Stomach (tissue), 9 donors: ENCODE data around the gene MATCAP1. TPM values are rescaled to one million over a fixed set of nuclear protein-coding genes. Genes with fewer than 3 reads are reported as not detected.

Source experiments
- DNase-seq, 2 donors: peaks; one replicate each; pipeline versions ENCODE4 v3.0.0 to v3.0.0-alpha.2; 2013 to 2019
- H3K27ac ChIP-seq, 5 donors: fragments of 200-600 bp in 4 of 5; sonication (generic) in 4 of 5; one replicate each; pipeline ENCODE4 v1.5.1; 2013 to 2019; ENCODE audit warnings: mild to moderate bottlenecking in 1 of 5, moderate library complexity in 1 of 5
- H3K27me3 ChIP-seq, 3 donors: fragments of 200-600 bp; sonication (generic); one replicate each; pipeline ENCODE4 v1.5.1; 2017 to 2019; ENCODE audit warnings: mixed run types in 1 of 3
- H3K36me3 ChIP-seq, 4 donors: fragments of 200-600 bp; sonication (generic); 1 replicate in 3 of 4; 2 replicates in 1 of 4; pipeline ENCODE4 v1.5.1; 2016 to 2019
- H3K4me1 ChIP-seq, 4 donors: fragments of 200-600 bp; sonication (generic); one replicate each; pipeline ENCODE4 v1.5.1; 2016 to 2019
- H3K4me3 ChIP-seq, 4 donors: fragments of 200-600 bp; sonication (generic) in 3 of 4; one replicate each; pipeline ENCODE4 v1.5.1; 2016 to 2019; ENCODE audit warnings: mild to moderate bottlenecking in 1 of 4
- H3K9me3 ChIP-seq, 4 donors: fragments of 200-600 bp; sonication (generic); one replicate each; pipeline ENCODE4 v1.5.1; 2016 to 2019
- EP300 ChIP-seq: sonication (generic); formaldehyde crosslinking; IDR thresholded peaks from one replicate; pipeline ENCODE4 v1.6.1; 2017; ENCODE audit warnings: antibody characterized with exemption
- POLR2A ChIP-seq, 4 donors: fragments of 450-650 bp; IDR thresholded peaks; one replicate each; pipeline ENCODE4 v1.6.1; 2016; ENCODE audit warnings: antibody characterized with exemption in 4 of 4, control low read depth in 2 of 4, mild to moderate bottlenecking in 1 of 4, moderate library complexity in 1 of 4
- POLR2AphosphoS5 ChIP-seq, 3 donors: sonication (generic); formaldehyde crosslinking; IDR thresholded peaks; one replicate each; pipeline ENCODE4 v1.6.1; 2016; ENCODE audit warnings: antibody characterized with exemption in 3 of 3
- WGBS, 5 donors: extraction: QIAGEN DNeasy Blood & Tissue Kit in 3 of 5; methylation state at CpG; one replicate each; pipeline versions ENCODE4 v1.1.5 to v1.1.7; 2013 to 2018; 5-methylcytosine and 5-hydroxymethylcytosine counted together
- intact Hi-C: fragments of 100-400 bp; cut with DNase I; formaldehyde crosslinking; loops from one replicate; pipeline ENCODE4 v1.15.1; 2023; ENCODE audit warnings: low total_unique reads
- polyA plus RNA-seq, 3 donors: library from polyadenylated mRNA; stranded (reverse); fragments of 200-250 nt; gene quantifications; one replicate each; pipeline ENCODE4 v1.2.3, GENCODE V29; 2013
- total RNA-seq, 5 donors: library from RNA; depleted of rRNA; stranded (reverse); fragments of >200 nt; gene quantifications; one replicate each; pipeline versions ENCODE4 v1.1.0 to v1.2.3, GENCODE V29; 2014 to 2016
- TF ChIP-seq, protein P1 (sequence below), 7 experiments: fragments of 450-650 bp in 4 of 7; fragments of 200-600 bp in 3 of 7; sonication (generic) in 3 of 7; IDR thresholded peaks; one replicate each; pipeline ENCODE4 v1.5.1; 2016 to 2019; ENCODE audit warnings: antibody characterized with exemption in 7 of 7, control low read depth in 2 of 7, mild to moderate bottlenecking in 1 of 7
- donor health status: healthy with polysubstance abuse.
- donor health status: Bipolar disorder and iron deficiency.
- donor health status: healthy.

Gene MATCAP1
- total and polyA plus RNA-seq, 8 donors, result 8.5 to 156 (median 18.8) TPM

DNA sequence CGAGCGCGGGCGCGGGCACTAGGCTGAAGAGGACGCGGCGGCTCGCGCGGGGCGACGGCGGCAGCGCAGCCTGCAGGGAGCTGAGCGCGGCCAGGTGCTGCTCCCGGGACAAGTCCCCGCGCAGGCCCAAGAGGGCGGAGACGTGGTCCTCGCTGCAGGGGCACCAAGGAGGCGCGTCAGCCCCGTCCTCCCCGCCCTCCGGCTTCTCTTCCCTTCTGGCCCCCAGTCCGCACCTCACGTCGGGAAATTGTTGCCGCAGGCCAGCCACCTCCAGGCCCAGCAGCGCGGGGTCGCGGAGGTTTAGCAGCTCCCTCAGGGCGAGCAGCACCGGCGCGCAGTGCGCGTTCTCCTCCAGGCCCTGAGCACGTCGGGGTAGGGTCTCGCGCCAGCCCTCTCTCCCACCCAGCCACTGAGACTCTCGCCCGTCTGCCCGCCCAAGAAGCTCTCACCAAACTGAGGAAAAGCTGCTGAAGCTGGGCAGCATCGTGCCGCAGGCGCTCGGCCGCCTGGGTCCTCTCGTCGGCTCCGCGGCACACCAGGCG lies 761 bp upstream of the MATCAP1 start:
- Histone ChIP-seq H3K27me3 (peaks cover 0 to 4% (median 0%) of the 10 kb centered on the region in 3 donors), H3K27ac (peak overlapping the region; percentile 95 to 98 (median 97)), H3K36me3 (no peaks in the 10 kb centered on the region), H3K4me3 (peak overlapping the region; percentile 54 to 78 (median 59)), H3K9me3 (no peaks in the 10 kb centered on the region), H3K4me1 (peaks cover 22 to 58% (median 38%) of the 10 kb centered on the region in 4 donors)
- DNase-seq, result no peak
- intact Hi-C loops, result no loop called here
- 0 to 6% (median 5%) methylated on average over 28 to 59 of the region's 59 CpGs for WGBS, 5 donors
- no peak for TF ChIP-seq POLR2A (IDR thresholded peaks at IDR 0.05)

DNA sequence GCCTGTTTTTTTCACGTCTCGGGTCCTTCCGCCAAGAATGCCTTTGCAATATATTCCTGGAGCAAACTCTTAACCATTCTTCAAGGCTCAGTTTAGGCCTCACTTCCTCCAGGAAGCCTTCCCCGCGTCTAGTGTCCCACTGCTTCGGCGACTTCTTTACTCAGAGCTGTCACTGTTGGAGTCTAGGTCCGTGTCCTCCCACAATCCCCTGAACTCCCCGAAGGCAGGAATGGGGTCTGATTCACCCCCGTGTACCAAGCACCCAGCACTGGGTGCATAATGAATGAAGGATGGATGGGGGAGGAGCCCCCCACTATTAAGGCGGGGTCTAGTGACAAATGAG lies 508 bp downstream of the MATCAP1 start:
- WGBS, 5 donors, result 7 to 11% (median 8%) methylated on average over 11 of the region's 11 CpGs
- peaks cover 30 to 70% (median 48%) of the 10 kb centered on the region in 4 donors for H3K4me1 ChIP-seq
- peak overlapping the region; percentile 60 to 98 (median 96) for H3K27ac ChIP-seq
- TF ChIP-seq EP300, result no peak
- TF ChIP-seq, protein P1, sequence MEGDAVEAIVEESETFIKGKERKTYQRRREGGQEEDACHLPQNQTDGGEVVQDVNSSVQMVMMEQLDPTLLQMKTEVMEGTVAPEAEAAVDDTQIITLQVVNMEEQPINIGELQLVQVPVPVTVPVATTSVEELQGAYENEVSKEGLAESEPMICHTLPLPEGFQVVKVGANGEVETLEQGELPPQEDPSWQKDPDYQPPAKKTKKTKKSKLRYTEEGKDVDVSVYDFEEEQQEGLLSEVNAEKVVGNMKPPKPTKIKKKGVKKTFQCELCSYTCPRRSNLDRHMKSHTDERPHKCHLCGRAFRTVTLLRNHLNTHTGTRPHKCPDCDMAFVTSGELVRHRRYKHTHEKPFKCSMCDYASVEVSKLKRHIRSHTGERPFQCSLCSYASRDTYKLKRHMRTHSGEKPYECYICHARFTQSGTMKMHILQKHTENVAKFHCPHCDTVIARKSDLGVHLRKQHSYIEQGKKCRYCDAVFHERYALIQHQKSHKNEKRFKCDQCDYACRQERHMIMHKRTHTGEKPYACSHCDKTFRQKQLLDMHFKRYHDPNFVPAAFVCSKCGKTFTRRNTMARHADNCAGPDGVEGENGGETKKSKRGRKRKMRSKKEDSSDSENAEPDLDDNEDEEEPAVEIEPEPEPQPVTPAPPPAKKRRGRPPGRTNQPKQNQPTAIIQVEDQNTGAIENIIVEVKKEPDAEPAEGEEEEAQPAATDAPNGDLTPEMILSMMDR (IDR thresholded peaks at IDR 0.05), result no peak
- no peak for DNase-seq
- intact Hi-C loops, result no loop called here
- H3K36me3 ChIP-seq, result no peaks in the 10 kb centered on the region
- H3K4me3 ChIP-seq, result peak overlapping the region; percentile 54 to 78 (median 59)
- no peaks in the 10 kb centered on the region for H3K9me3 ChIP-seq
- peaks cover 0 to 4% (median 0%) of the 10 kb centered on the region in 3 donors for H3K27me3 ChIP-seq

DNA sequence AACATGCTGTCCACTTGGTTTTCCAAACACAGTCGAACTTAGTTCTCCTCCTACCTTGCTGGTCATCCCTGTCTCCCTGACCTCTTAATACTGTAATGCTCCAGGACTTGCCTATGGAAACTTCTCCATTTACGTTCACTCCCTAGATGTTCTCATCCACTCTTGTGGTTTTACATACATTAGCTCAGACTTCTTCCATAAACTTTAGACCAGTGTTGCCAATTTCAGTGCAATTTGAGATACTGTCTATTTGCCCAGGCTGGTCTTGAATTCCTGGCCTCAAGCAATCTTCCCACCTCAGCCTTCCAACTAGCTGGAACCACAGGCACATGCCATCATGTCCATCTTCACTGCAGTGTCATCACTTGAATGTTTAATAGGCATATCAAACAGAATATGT lies 1.5 kb downstream of the MATCAP1 start:
- TF ChIP-seq POLR2A (IDR thresholded peaks at IDR 0.05), result no peak
- TF ChIP-seq, protein P1 (IDR thresholded peaks at IDR 0.05), result no peak
- TF ChIP-seq POLR2AphosphoS5 (IDR thresholded peaks at IDR 0.05), result no peak
- no peak for TF ChIP-seq EP300
- H3K36me3 ChIP-seq, result no peaks in the 10 kb centered on the region
- H3K4me3 ChIP-seq, result no peak overlapping the region
- intact Hi-C loops, result no loop called here
- H3K27me3 ChIP-seq, result peaks cover 0 to 7% (median 0%) of the 10 kb centered on the region in 3 donors
- peak overlapping the region in 3 of 5 donors; percentile 95 to 97 (median 96) for H3K27ac ChIP-seq
- WGBS, 5 donors, result 76 to 93% (median 87%) methylated on average over 2 of the region's 2 CpGs
- H3K4me1 ChIP-seq, result peaks cover 37 to 80% (median 57%) of the 10 kb centered on the region in 4 donors
- DNase-seq, result no peak
- H3K9me3 ChIP-seq, result no peaks in the 10 kb centered on the region

DNA sequence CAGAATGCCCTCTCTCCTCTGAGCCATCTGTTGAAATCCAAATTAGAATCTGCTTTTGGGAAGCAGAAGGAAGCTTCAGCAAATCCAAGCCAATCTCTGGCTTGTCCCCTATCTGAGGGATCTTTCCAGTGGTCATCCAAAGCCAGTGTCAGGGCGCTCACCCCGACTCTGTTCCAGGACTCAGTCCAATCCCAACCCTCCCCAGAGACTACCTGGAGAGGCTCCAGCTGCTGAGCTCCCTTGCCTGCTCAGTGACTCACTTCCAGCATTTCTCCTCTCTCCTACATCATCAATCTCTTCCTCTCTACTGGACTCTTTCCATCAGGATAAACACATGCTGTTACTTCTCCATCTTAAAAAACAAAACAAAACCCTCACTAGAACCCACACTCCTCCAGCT lies 2.4 kb downstream of the MATCAP1 start:
- no peaks in the 10 kb centered on the region for H3K9me3 ChIP-seq
- H3K27ac ChIP-seq, result peak overlapping the region in 4 of 5 donors; percentile 63 to 97 (median 96)
- DNase-seq, result peak in 1 of 2 donors; percentile 64
- peaks cover 0 to 5% (median 0%) of the 10 kb centered on the region in 4 donors for H3K36me3 ChIP-seq
- no peak overlapping the region for H3K4me3 ChIP-seq
- H3K27me3 ChIP-seq, result peaks cover 0 to 7% (median 0%) of the 10 kb centered on the region in 3 donors
- H3K4me1 ChIP-seq, result peaks cover 37 to 89% (median 58%) of the 10 kb centered on the region in 4 donors
- WGBS, 5 donors, result 65 to 71% (median 66%) methylated on average over 2 of the region's 2 CpGs; no CpG with 5 or more reads in 1 of the 5 donors
- intact Hi-C loops, result no loop called here
- TF ChIP-seq, protein P1 (IDR thresholded peaks at IDR 0.05), result no peak
- TF ChIP-seq POLR2AphosphoS5 (IDR thresholded peaks at IDR 0.05) (peak in 1 of 3 donors; percentile 36), EP300 (no peak), POLR2A (IDR thresholded peaks at IDR 0.05) (no peak)

DNA sequence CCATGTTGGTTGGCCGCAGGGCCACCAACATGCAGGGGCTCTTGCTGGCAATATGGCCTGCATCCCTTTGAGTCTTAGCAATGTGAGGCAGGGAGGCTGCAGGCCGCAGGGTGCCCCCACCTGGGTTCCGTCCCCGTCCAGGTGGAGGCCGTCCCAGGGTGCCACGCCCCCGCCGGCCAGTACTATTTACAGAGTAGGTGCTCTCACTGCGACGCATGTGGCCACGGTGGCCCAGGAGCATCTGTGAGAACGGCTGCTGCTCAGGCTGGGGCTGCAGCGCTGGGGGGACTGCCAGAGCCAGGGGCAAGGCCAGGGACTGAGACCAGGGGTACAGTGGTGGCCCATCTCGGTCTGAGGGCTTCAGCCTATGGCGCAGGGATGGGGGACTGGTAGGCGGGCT lies 3.6 kb downstream of the MATCAP1 start:
- no peak overlapping the region for H3K27ac ChIP-seq
- peaks cover 0 to 7% (median 1%) of the 10 kb centered on the region in 4 donors for H3K36me3 ChIP-seq
- no peaks in the 10 kb centered on the region for H3K9me3 ChIP-seq
- TF ChIP-seq EP300 (no peak), POLR2AphosphoS5 (IDR thresholded peaks at IDR 0.05) (no peak), POLR2A (IDR thresholded peaks at IDR 0.05) (no peak)
- TF ChIP-seq, protein P1 (IDR thresholded peaks at IDR 0.05), result no peak
- H3K4me3 ChIP-seq, result no peak overlapping the region
- intact Hi-C loops, result no loop called here
- no peak for DNase-seq
- 80 to 92% (median 87%) methylated on average over 13 to 16 of the region's 16 CpGs for WGBS, 5 donors
- peaks cover 0 to 7% (median 0%) of the 10 kb centered on the region in 3 donors for H3K27me3 ChIP-seq
- peaks cover 31 to 82% (median 52%) of the 10 kb centered on the region in 4 donors for H3K4me1 ChIP-seq
